BLaER1 treated with 17β-estradiol and CSF1 and Interleukin-3, amounts not matched to agents 10 nM and 100 nM (cell line): ENCODE results near the gene RNASE11.
"Not testable (repeated sequence)": the region's sequence is repeated elsewhere in the genome, so short reads cannot be mapped to it uniquely, and the experiment has no call there.

Experiments used
- H3K27ac ChIP-seq, 11 experiments: shearing (Covaris generic); formaldehyde crosslinking; 2 replicates each; pipeline ENCODE4 v1.8.1; 2022
- H3K27me3 ChIP-seq, 11 experiments: shearing (Covaris generic); formaldehyde crosslinking; 2 replicates each; pipeline ENCODE4 v1.8.1; 2022
- H3K36me3 ChIP-seq, 11 experiments: shearing (Covaris generic); formaldehyde crosslinking; 2 replicates each; pipeline ENCODE4 v1.8.1; 2022
- H3K4me1 ChIP-seq, 10 experiments: shearing (Covaris generic); formaldehyde crosslinking; 2 replicates each; pipeline ENCODE4 v1.8.1; 2022
- H3K4me2 ChIP-seq, 11 experiments: shearing (Covaris generic); formaldehyde crosslinking; 2 replicates each; pipeline ENCODE4 v1.8.1; 2022
- H3K4me3 ChIP-seq, 10 experiments: shearing (Covaris generic); formaldehyde crosslinking; 2 replicates each; pipeline ENCODE4 v1.8.1; 2022
- H3K9ac ChIP-seq, 11 experiments: shearing (Covaris generic); formaldehyde crosslinking; 2 replicates each; pipeline ENCODE4 v1.8.1; 2022
- H3K9me3 ChIP-seq, 11 experiments: shearing (Covaris generic); formaldehyde crosslinking; replicated peaks in 1 of 11; 2 replicates each; pipeline ENCODE4 v1.8.1; 2022
- H4K20me1 ChIP-seq, 11 experiments: shearing (Covaris generic); formaldehyde crosslinking; 2 replicates each; pipeline ENCODE4 v1.8.1; 2022
- Cebpa-rat ChIP-seq, 11 experiments: shearing (Covaris generic); IDR thresholded peaks; 2 replicates each; pipeline ENCODE4 v1.8.1; 2022

Gene RNASE11

GRCh38 chr14:20597108-20597507 is 9.3 kb upstream of the RNASE11 start:
- no peak overlapping the region for H3K9ac ChIP-seq
- H3K27me3 ChIP-seq, result no peaks in the 10 kb centered on the region
- no peak for TF ChIP-seq Cebpa-rat (IDR thresholded peaks at IDR 0.05)
- no peaks in the 10 kb centered on the region for H3K36me3 ChIP-seq
- no peaks in the 10 kb centered on the region for H3K9me3 ChIP-seq
- no peak overlapping the region for H3K4me2 ChIP-seq
- H3K27ac ChIP-seq, result no peak overlapping the region
- H3K4me1 ChIP-seq, result peaks cover 0 to 7% (median 0%) of the 10 kb centered on the region in 10 experiments; a peak in 3 of 20 replicates
- H4K20me1 ChIP-seq, result no peaks in the 10 kb centered on the region
- no peak overlapping the region for H3K4me3 ChIP-seq

DNA sequence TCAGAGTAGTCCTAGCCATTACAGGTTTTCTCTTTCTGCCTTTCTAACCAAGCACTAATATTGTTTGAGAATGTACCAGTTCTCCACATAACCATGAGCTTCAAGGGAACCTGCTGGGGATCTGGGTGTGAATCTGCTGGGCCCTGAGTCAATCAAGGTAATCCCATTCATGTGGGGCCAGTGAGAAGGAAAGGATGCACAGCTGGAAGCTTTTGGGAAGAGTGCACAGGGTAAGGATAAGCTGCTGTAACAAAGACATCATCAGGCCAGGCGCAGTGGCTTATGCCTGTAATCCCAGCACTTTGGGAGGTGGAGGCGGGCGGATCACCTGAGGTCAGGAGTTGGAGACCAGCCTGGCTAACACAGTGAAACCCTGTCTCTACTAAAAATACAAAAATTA is 7.9 kb upstream of the RNASE11 start:
- not testable (repeated sequence) for H3K9me3 ChIP-seq, H3K4me3 ChIP-seq, H3K27me3 ChIP-seq, H3K4me1 ChIP-seq, H3K36me3 ChIP-seq, H3K9ac ChIP-seq, H3K27ac ChIP-seq, H3K4me2 ChIP-seq, H4K20me1 ChIP-seq

DNA sequence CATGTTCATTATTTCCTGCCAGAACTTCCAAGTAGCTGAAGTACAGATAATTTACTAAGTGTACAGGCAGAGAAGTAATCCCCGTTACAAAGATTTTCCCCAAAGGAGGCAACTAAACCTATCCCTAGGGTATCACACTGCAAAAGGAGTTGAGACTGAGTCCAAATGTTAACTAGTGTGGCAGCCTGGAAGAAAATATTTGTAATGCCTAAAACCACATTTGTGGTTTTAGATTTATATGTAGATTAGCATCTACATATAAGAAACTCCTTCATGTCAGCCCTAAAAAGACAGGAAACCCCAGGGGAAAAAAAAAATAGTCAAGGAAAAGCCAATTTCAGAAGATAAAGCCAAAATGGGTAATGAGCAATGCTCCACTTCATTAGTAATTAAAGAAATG is 4.8 kb upstream of the RNASE11 start:
- Histone ChIP-seq H3K9ac (no peak overlapping the region), H3K27ac (no peak overlapping the region), H3K27me3 (no peaks in the 10 kb centered on the region), H3K9me3 (no peaks in the 10 kb centered on the region), H3K4me2 (peak overlapping the region in 1 of 11 experiments; percentile 26; a peak in 3 of 22 replicates), H3K4me3 (no peak overlapping the region), H4K20me1 (no peaks in the 10 kb centered on the region), H3K36me3 (no peaks in the 10 kb centered on the region), H3K4me1 (peaks cover 0 to 7% (median 0%) of the 10 kb centered on the region in 10 experiments; a peak in 2 of 20 replicates)
- no peak for TF ChIP-seq Cebpa-rat (IDR thresholded peaks at IDR 0.05)

DNA sequence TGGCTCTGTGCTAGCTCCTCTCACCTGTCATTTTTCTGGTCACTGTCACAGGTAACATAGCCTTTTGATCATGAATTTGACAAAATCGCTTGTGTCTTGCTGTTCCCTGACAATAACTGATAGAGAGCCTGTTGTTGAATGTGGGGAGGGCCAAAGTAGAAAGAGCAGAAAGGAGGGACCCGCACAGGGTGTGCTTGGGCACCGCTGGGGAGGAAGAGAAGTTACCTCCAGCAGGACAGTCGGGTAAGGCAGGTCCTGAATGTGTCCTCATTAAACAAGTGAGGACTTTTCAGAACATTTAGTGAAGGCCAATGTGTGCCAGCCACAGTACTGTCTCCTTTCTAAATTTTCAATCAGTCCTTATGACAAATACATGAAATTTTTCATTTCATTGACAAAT is 3.4 kb upstream of the RNASE11 start, which contains the start of gene RNASE12:
RNASE12 (minus strand) TSS at position 142 of the 400 bp plus-strand sequence. CDS start 653 bp downstream, outside the sequence.
- H3K9ac ChIP-seq, result no peak within 1 kb of the TSS
- no peak within 1 kb of the TSS for H3K4me2 ChIP-seq

DNA sequence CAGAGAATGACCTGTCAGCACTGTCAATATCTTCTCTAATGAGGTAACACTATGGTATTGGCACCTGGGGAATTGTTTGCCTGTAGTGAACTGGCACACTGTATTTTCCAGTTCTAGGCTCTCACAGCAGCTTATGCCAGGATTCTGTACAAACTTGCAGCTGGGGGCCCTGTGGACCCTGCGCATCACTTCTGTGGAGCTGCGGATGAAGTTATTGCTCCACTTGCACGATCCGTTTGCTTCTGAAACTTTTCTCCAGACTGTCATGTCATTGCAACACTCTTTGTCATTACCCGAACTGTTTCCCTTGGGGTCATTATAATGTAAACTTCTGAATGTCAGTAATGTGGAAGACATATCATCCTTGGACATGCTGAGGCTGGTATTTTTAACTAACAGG is 3.9 kb downstream of the RNASE11 start:
- Histone ChIP-seq H3K4me1 (no peaks in the 10 kb centered on the region), H3K4me3 (no peak overlapping the region), H3K27me3 (no peaks in the 10 kb centered on the region), H3K4me2 (no peak overlapping the region), H3K27ac (no peak overlapping the region), H3K9ac (no peak overlapping the region), H3K9me3 (peaks cover 0 to 14% (median 0%) of the 10 kb centered on the region in 11 experiments; a peak in 2 of 22 replicates), H4K20me1 (no peaks in the 10 kb centered on the region), H3K36me3 (no peaks in the 10 kb centered on the region)
- TF ChIP-seq Cebpa-rat (IDR thresholded peaks at IDR 0.05), result no peak

More for the DNA sequence above, 3.4 kb upstream of the RNASE11 start, which contains the start of gene RNASE12:
- Histone ChIP-seq H3K4me3 (no peak within 1 kb of the TSS), H3K4me1 (peaks cover 0 to 7% (median 0%) of the 10 kb centered on the region in 10 experiments; a peak in 2 of 20 replicates), H3K36me3 (no peaks in the 10 kb centered on the region), H3K27me3 (no peaks in the 10 kb centered on the region), H3K9me3 (no peaks in the 10 kb centered on the region; a peak in 2 of 22 replicates), H4K20me1 (no peaks in the 10 kb centered on the region), H3K27ac (no peak within 1 kb of the TSS)
- TF ChIP-seq Cebpa-rat (IDR thresholded peaks at IDR 0.05), result no peak

- Histone ChIP-seq H3K36me3 (no peaks in the 10 kb centered on the region), H3K9ac (no peak overlapping the region), H3K27me3 (no peaks in the 10 kb centered on the region), H3K4me3 (no peak overlapping the region), H4K20me1 (no peaks in the 10 kb centered on the region), H3K4me2 (no peak overlapping the region), H3K4me1 (no peaks in the 10 kb centered on the region), H3K27ac (no peak overlapping the region), H3K9me3 (peaks cover 0 to 14% (median 0%) of the 10 kb centered on the region in 11 experiments; a peak in 2 of 22 replicates)
- TF ChIP-seq Cebpa-rat (IDR thresholded peaks at IDR 0.05), result no peak
Measured at GRCh38 chr14:20583142-20583541, 4.7 kb downstream of the RNASE11 start.

GRCh38 chr14:20580242-20580641 is 7.6 kb downstream of the RNASE11 start:
- H3K27me3 ChIP-seq, result no peaks in the 10 kb centered on the region
- H4K20me1 ChIP-seq, result no peaks in the 10 kb centered on the region
- TF ChIP-seq Cebpa-rat (IDR thresholded peaks at IDR 0.05), result no peak
- H3K4me1 ChIP-seq, result no peaks in the 10 kb centered on the region
- no peak overlapping the region for H3K4me2 ChIP-seq
- H3K9ac ChIP-seq, result no peak overlapping the region
- H3K27ac ChIP-seq, result no peak overlapping the region
- H3K36me3 ChIP-seq, result no peaks in the 10 kb centered on the region
- H3K9me3 ChIP-seq, result peaks cover 0 to 5% (median 0%) of the 10 kb centered on the region in 11 experiments; a peak in 1 of 22 replicates
- H3K4me3 ChIP-seq, result no peak overlapping the region

DNA sequence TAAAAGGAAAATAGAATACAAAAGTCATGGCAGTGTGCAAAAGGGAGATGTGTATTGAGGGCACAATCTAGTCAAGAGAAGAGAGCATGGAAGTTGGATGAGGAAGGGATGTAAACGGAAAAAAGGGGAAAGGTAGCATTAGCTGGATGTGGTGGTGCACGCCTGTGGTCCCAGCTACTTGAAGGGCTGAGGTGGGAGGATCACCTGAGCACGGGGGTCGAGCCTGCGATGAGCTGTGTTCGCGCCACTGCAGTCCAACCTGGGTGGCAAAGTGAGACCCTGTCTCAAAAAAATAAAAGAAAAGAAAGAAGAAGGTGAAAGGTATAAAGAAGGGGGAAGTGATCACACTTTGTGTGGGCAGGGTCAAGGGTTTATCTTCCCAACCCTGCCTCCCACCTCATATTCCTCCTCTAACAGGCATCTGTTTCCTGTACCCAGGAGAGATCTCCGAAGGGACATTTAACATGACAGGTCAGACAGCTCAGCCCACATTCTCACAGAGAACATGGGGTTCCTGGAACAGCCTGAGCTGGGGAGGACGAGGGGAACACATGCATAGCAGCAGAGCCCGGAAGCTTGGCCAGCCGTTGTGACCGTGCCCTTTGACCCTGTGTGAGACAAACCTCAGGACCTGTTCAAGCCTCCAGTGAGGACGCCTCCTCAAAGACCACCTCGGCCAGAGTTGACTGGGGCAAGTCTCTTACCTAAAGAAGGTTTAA is 8.9 kb downstream of the RNASE11 start:
- H3K27me3 ChIP-seq, result no peaks in the 10 kb centered on the region

DNA sequence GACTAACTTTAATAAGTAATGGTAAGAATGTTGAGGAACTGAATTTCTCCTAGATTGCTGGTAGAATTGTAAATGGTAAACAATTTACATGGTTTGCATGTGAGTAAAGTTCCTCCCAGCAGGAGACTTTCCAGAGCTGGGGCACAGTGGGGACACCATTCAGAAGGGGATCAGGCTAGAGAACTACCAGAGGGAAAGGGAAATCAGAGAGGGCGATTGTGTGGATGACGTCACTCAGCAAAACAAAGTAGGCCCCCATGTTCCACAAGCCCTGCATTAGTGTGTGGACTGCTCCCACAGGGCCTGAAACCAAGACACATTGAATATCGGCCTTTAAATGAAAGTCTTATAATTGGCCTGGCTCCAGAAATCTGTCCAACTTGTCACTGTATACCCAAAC is 9.5 kb downstream of the RNASE11 start:
- Histone ChIP-seq H3K9ac (no peak overlapping the region), H3K9me3 (no peaks in the 10 kb centered on the region), H4K20me1 (no peaks in the 10 kb centered on the region), H3K4me1 (no peaks in the 10 kb centered on the region), H3K27ac (no peak overlapping the region), H3K36me3 (no peaks in the 10 kb centered on the region), H3K4me2 (no peak overlapping the region), H3K27me3 (no peaks in the 10 kb centered on the region), H3K4me3 (no peak overlapping the region)
- TF ChIP-seq Cebpa-rat (IDR thresholded peaks at IDR 0.05), result no peak

More for the DNA sequence above, 8.9 kb downstream of the RNASE11 start:
- Histone ChIP-seq H3K4me3 (no peak overlapping the region), H3K9ac (no peak overlapping the region), H3K4me1 (no peaks in the 10 kb centered on the region), H3K36me3 (no peaks in the 10 kb centered on the region), H3K9me3 (no peaks in the 10 kb centered on the region), H4K20me1 (no peaks in the 10 kb centered on the region), H3K27ac (no peak overlapping the region), H3K4me2 (no peak overlapping the region)
- no peak for TF ChIP-seq Cebpa-rat (IDR thresholded peaks at IDR 0.05)

DNA sequence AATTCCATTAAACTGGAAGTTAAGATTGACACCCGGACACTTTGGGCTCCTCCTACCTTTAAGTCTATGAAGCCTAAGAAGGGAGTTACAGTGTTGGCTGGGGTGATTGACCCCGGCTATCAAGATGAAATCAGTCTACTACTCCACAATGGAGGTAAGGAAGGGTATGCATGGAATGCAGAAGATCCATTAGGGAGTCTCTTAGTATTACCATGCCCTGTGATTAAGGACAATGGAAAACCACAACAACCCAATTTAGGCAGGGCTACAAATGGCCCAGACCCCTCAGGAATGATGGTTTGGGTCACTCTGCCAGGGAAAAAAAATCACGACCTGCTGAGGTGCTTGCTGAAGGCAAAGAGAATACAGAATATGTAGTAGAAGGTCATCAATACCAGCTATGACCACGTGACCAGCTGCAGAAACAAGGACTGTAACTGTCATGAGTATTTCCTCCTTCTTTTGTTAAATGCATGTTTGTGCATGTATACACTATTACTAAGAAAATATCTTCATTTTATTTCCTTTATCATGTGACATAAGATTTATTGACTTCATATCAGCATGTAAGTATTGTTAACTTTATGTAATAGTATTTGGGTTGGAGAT is 15.3 kb downstream of the RNASE11 start:
- not testable (repeated sequence) for H3K36me3 ChIP-seq, H3K9ac ChIP-seq, H3K4me3 ChIP-seq, H3K27me3 ChIP-seq, H3K4me1 ChIP-seq, H3K27ac ChIP-seq, H4K20me1 ChIP-seq, H3K4me2 ChIP-seq
- H3K9me3 ChIP-seq, result peaks cover 20 to 38% (median 33%) of the 10 kb centered on the region in 11 experiments

GRCh38 chr14:20570720-20571119 is 17.1 kb downstream of the RNASE11 start:
- not testable (repeated sequence) for H3K4me2 ChIP-seq, H3K36me3 ChIP-seq, H3K27me3 ChIP-seq, H3K27ac ChIP-seq, H3K4me3 ChIP-seq, H3K9ac ChIP-seq, H3K4me1 ChIP-seq, H4K20me1 ChIP-seq
- H3K9me3 ChIP-seq, result peaks cover 20 to 39% (median 33%) of the 10 kb centered on the region in 11 experiments

- not testable (repeated sequence) for H4K20me1 ChIP-seq, H3K4me2 ChIP-seq, H3K36me3 ChIP-seq, H3K27me3 ChIP-seq, H3K27ac ChIP-seq, H3K4me1 ChIP-seq, H3K4me3 ChIP-seq, H3K9ac ChIP-seq
- H3K9me3 ChIP-seq, result peaks cover 20 to 39% (median 33%) of the 10 kb centered on the region in 11 experiments
Measured at GRCh38 chr14:20569865-20570264, 17.9 kb downstream of the RNASE11 start.
